Activated naive CD8-positive, alpha-beta T cell treated with anti-CD3 and anti-CD28 coated beads, Interleukin-2, amount 50 U/mL, for 24 hours (primary cell): ENCODE data around the gene GDA.

Experiments used
- ATAC-seq: fragments of 150-1000 bp; cut with Tn5 transposase; one replicate; pipeline ENCODE4 v1.10.0; 2021
- DNase-seq: peaks from one replicate; pipeline ENCODE4 v3.0.0; 2021
- H3K27ac Mint-ChIP-seq: one replicate; pipeline ENCODE4 v1.8.0; 2021; ENCODE audit warnings: mild to moderate bottlenecking, mixed read lengths
- H3K27me3 Mint-ChIP-seq: one replicate; pipeline ENCODE4 v1.8.0; 2021; ENCODE audit warnings: mixed read lengths
- H3K36me3 Mint-ChIP-seq: one replicate; pipeline ENCODE4 v1.8.0; 2021; ENCODE audit warnings: low read depth, mixed read lengths
- H3K4me1 Mint-ChIP-seq: one replicate; pipeline ENCODE4 v1.8.0; 2021; ENCODE audit warnings: mixed read lengths
- H3K4me3 Mint-ChIP-seq: one replicate; pipeline ENCODE4 v1.8.0; 2021; ENCODE audit warnings: mild to moderate bottlenecking, moderate library complexity, mixed read lengths
- H3K9me3 Mint-ChIP-seq: one replicate; pipeline ENCODE4 v1.8.0; 2021; ENCODE audit warnings: mixed read lengths

Gene GDA

DNA sequence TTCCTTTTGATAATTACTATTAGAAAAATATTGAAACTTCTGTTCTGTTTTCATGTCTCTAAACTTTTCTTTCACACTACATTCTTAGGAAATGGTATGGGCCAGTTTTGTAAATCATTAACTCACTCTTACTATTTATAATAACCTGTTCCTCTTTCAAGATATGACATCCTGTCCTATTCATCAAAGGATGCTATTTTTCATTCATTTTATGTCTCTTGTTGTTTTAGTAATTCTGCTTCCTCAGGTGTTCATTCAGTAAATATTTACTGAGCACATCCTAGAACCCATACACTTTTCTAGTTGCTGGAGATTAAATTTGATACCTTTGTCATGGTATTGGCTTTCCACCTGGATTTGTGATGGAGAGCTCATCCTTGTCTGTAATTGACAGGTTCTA, 58.0 kb downstream of the GDA start:
- ATAC-seq, result no peak
- Mint-ChIP-seq H3K4me3 (no peak overlapping the region), H3K4me1 (no peaks in the 10 kb centered on the region), H3K36me3 (no peaks in the 10 kb centered on the region), H3K27me3 (peaks cover 11% of the 10 kb centered on the region), H3K9me3 (no peaks in the 10 kb centered on the region), H3K27ac (no peak overlapping the region)
- DNase-seq, result no peak

DNA sequence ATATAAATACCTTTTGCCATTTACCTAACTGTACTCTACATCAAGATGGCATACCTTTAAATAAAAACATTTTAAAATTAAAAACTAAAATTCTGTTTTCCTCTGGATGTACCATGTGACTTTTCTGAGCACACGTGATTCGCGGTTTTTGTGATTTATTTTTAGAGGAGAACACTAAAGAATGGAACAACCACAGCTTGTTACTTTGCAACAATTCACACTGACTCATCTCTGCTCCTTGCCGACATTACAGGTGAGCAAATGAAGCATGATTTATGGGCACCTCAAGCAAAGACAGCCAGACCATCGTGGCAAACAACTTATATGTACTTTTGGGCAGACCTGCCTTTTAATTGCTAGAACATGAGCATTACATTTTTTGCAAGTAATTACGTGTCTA, 61.3 kb downstream of the GDA start:
- H3K27ac Mint-ChIP-seq, result no peak overlapping the region
- peaks cover 20% of the 10 kb centered on the region for H3K27me3 Mint-ChIP-seq
- DNase-seq (no peak), ATAC-seq (no peak)
- no peaks in the 10 kb centered on the region for H3K36me3 Mint-ChIP-seq
- no peaks in the 10 kb centered on the region for H3K9me3 Mint-ChIP-seq
- no peaks in the 10 kb centered on the region for H3K4me1 Mint-ChIP-seq
- no peak overlapping the region for H3K4me3 Mint-ChIP-seq

DNA sequence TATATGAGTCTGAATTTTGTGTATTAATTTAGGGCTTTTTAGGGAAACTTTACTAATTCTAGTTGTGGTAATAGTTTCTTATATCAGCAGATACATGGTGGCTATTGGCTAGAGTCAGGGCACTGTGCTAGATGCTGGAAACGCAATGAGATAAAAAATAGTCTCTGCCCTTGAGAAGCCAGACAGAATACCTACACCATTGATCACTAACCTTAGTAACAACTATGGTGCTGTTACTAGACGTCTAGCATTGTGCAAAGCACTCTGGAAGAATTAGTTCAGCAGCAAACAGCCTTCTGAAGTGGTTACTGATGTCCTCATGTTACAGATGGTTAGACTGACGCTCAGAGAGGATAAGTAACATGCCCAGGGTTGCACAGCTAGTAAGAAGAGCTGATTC, 61.8 kb downstream of the GDA start:
- Mint-ChIP-seq H3K9me3 (no peaks in the 10 kb centered on the region), H3K27me3 (peaks cover 20% of the 10 kb centered on the region), H3K4me1 (no peaks in the 10 kb centered on the region), H3K4me3 (no peak overlapping the region), H3K36me3 (no peaks in the 10 kb centered on the region), H3K27ac (no peak overlapping the region)
- no peak for DNase-seq
- ATAC-seq, result no peak

DNA sequence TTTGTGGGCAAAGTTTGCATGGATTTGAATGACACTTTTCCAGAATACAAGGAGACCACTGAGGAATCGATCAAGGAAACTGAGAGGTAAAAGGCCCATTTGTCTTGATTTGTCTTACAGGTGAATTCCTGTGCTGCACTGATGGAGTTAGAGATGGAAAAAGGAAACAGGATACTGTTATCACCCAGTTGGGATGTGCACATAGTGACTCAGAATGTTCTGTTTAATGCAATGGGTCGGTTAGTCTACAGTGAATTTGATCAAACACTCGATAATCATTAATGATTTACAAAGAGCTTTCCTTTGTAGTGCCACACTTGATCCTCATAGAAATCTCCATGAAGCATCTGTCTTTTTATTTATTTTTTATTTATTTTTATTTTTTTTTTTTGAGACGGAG, 64.7 kb downstream of the GDA start:
- no peak for DNase-seq
- Mint-ChIP-seq H3K36me3 (no peaks in the 10 kb centered on the region), H3K27me3 (peaks cover 17% of the 10 kb centered on the region), H3K9me3 (no peaks in the 10 kb centered on the region), H3K27ac (no peak overlapping the region), H3K4me3 (no peak overlapping the region), H3K4me1 (no peaks in the 10 kb centered on the region)
- no peak for ATAC-seq

DNA sequence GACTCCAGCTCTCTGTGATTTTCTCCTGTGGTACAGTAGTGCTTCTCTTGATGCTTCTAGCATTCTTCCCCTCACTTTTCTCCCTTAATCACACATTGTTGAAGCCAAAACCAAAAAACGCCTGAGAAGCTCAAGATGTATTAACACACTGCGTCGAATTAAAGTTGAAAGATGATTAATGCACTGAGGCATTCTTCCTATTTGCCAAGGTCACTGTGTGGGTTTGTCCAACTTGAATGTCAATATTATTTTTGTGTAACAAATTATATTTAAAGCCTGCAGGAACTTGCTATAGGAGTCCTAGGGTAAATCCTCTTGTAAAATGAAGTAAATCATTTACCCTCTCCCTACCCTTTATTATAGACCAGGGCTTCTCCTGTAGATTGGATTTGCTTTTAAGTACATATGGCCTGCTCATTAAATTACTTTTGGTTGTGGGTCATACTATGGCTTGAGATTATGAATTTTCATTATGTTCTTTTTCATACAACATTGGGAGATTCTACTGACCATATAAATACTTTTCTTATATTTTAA, 68.1 kb downstream of the GDA start:
- Mint-ChIP-seq H3K27me3 (peaks cover 7% of the 10 kb centered on the region), H3K4me3 (no peak overlapping the region), H3K36me3 (no peaks in the 10 kb centered on the region), H3K4me1 (no peaks in the 10 kb centered on the region), H3K27ac (no peak overlapping the region), H3K9me3 (no peaks in the 10 kb centered on the region)
- DNase-seq (no peak), ATAC-seq (no peak)

DNA sequence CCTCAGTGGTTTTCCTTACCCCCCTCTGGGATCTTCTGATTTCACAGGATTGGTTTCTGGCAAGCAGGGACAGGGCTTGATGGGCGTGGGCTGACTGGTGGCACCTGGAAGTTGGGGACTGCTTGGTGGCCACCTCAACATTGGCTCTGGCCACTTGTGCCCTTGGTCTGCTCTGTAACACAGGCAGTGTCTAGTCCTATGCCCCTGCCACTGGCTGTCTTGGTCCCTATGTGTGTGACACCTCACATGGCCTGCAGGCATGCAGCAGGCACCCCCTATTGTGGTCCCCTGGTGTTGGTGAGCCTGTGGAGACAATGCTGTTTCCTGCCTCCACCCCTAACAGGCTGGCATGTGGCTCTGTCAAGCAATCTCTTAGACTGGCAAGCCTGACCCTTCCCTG, 71.3 kb downstream of the GDA start:
- no peaks in the 10 kb centered on the region for H3K9me3 Mint-ChIP-seq
- no peaks in the 10 kb centered on the region for H3K4me1 Mint-ChIP-seq
- H3K4me3 Mint-ChIP-seq, result no peak overlapping the region
- peaks cover 4% of the 10 kb centered on the region for H3K27me3 Mint-ChIP-seq
- H3K27ac Mint-ChIP-seq, result no peak overlapping the region
- no peak for DNase-seq
- no peaks in the 10 kb centered on the region for H3K36me3 Mint-ChIP-seq
- ATAC-seq, result no peak

DNA sequence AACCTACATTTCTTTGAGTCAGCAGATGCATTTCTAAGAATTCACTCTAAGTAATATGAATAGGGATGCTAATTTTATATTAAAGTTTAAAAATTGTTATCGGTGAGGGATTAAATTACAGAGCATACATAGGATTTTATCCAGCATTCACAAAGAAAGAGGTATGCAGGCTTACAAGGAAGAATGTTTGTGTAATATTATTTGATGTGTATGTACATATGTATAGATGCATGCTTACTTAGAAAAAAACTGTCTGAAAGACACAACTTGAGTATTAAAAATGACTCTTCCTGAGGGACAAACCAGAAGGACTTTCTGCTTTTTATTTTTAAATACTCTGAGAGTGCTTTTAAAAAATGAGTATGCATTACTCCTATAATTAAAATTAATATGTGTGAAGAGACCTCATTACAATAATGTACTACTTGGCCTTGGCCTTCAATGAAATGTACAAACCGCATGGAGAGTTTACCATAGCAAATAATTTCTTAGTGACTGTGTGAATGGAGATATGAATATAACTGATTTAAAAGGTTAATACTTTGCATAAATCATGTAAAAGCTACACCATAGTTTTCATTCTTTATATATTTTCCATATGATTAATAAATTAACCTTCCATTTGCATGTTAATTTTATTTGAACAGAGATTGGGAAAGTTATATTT, 77.0 kb downstream of the GDA start:
- Mint-ChIP-seq H3K27ac (no peak overlapping the region), H3K9me3 (no peaks in the 10 kb centered on the region), H3K4me1 (no peaks in the 10 kb centered on the region), H3K4me3 (no peak overlapping the region), H3K27me3 (peaks cover 4% of the 10 kb centered on the region), H3K36me3 (no peaks in the 10 kb centered on the region)
- ATAC-seq (no peak), DNase-seq (no peak)

DNA sequence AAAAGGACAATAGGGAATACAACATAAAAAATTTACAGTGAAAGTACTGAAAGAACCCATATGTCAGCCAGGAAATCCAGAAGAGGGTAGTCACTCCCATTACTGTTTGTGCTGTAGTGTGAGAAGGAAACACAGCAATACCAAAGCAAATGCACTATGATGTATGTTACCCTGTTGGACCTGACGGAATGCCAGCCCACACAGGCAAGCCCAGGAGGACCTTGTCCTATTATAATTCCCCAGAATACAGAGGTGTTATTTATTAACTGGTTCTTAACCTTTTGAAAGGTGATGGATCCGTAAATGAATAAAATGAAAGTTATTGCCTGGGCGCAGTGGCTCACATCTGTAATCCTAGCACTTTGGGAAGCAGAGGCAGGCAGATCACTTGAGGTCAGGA, 79.0 kb downstream of the GDA start:
- H3K9me3 Mint-ChIP-seq, result no peaks in the 10 kb centered on the region
- H3K27ac Mint-ChIP-seq, result no peak overlapping the region
- DNase-seq (no peak), ATAC-seq (no peak)
- H3K36me3 Mint-ChIP-seq, result no peaks in the 10 kb centered on the region
- no peak overlapping the region for H3K4me3 Mint-ChIP-seq
- H3K27me3 Mint-ChIP-seq, result no peaks in the 10 kb centered on the region
- H3K4me1 Mint-ChIP-seq, result no peaks in the 10 kb centered on the region

DNA sequence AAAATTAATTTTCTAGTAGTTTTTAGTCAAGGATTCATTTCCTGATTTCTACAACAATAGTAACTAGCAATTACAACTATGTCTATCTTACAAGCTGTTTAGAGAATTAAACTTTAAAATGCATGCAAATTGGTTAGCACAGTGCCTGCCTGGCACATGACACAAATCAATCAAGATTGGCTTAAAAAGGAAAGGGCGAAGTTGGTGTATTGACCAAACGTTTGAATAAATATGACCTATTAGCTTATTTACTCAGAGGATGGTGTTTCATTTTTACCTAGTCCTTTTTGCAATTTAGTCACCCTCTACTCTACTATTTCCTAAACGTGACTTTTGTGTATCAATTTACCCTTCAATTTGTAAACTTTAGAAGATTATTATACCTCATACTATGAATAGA, 83.5 kb downstream of the GDA start:
- DNase-seq, result no peak
- H3K9me3 Mint-ChIP-seq, result no peaks in the 10 kb centered on the region
- no peak for ATAC-seq
- no peak overlapping the region for H3K4me3 Mint-ChIP-seq
- H3K4me1 Mint-ChIP-seq, result peaks cover 2% of the 10 kb centered on the region
- no peaks in the 10 kb centered on the region for H3K36me3 Mint-ChIP-seq
- no peak overlapping the region for H3K27ac Mint-ChIP-seq
- H3K27me3 Mint-ChIP-seq, result no peaks in the 10 kb centered on the region

DNA sequence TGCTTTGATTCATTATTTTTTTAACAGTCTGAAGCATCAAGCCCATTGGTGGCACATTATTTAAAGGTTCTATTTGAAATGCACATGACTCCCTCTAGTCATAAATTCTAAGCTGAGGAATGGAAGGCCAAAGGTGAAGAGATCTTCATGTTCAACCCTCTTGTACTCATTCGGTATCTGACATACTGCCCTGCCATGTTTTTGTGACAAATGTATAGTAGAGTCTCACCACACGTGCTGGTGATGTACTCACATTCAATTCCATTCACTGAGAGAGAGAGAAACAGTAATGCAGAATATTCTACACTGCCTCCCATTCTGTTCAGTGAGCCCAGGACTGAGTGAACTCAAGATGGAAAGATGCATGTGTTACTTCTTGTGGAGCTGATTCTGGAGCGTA, 98.3 kb downstream of the GDA start:
- Mint-ChIP-seq H3K9me3 (no peaks in the 10 kb centered on the region), H3K27ac (no peak overlapping the region), H3K27me3 (peaks cover 8% of the 10 kb centered on the region), H3K36me3 (no peaks in the 10 kb centered on the region), H3K4me1 (no peaks in the 10 kb centered on the region), H3K4me3 (no peak overlapping the region)
- DNase-seq (no peak), ATAC-seq (no peak)

DNA sequence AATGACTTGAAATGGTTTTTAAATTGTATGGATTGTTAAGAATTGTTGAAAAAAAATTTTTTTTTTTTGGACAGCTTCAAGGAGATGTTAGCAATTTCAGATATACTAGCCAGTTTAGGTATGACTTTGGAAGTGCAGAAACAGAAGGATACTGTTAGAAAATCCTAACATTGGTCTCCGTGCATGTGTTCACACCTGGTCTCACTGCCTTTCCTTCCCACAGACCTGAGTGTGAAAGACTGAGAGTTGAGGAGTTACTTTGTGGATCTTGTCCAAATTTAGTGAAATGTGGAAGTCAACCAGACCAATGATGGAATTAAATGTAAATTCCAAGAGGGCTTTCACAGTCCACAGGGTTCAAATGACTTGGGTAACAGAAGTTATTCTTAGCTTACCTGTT, 102.3 kb downstream of the GDA start:
- no peak for ATAC-seq
- Mint-ChIP-seq H3K9me3 (no peaks in the 10 kb centered on the region), H3K27ac (no peak overlapping the region), H3K36me3 (no peaks in the 10 kb centered on the region), H3K4me1 (no peaks in the 10 kb centered on the region), H3K4me3 (no peak overlapping the region), H3K27me3 (peaks cover 20% of the 10 kb centered on the region)
- DNase-seq, result no peak

DNA sequence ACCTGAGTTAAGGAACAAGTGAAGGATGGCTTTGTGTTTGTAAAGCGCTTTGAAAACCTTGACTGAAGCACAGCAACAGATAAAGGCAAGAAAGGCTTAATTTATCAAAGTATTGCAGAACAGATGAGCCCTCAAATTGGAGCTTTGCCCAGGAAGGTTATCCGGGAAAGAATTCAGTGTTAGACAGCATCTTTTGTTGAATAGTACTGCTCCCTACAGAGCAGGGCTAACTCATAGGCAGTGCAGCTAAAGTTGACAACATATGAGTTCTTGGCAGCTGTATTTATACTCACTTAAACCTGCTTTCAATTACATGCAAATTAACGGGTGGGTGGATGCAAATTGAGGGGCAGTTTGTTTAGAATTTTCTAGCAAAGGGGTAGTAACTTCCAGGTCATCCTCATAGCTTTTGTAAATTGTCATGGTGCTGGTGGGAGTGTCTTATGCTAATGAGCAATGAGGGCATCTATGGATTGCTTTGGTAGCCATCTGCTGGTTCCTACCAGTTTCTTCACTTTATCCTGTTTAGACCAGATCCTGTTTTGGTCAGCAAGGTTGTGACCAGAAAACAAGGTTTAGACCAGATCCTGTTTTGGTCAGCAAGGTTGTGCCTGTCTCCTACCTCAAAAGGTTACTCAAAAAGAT, 105.8 kb downstream of the GDA start:
- ATAC-seq, result no peak
- no peak overlapping the region for H3K27ac Mint-ChIP-seq
- no peak for DNase-seq
- H3K4me3 Mint-ChIP-seq, result no peak overlapping the region
- H3K36me3 Mint-ChIP-seq, result no peaks in the 10 kb centered on the region
- H3K27me3 Mint-ChIP-seq, result peaks cover 27% of the 10 kb centered on the region
- H3K9me3 Mint-ChIP-seq, result no peaks in the 10 kb centered on the region
- no peaks in the 10 kb centered on the region for H3K4me1 Mint-ChIP-seq

DNA sequence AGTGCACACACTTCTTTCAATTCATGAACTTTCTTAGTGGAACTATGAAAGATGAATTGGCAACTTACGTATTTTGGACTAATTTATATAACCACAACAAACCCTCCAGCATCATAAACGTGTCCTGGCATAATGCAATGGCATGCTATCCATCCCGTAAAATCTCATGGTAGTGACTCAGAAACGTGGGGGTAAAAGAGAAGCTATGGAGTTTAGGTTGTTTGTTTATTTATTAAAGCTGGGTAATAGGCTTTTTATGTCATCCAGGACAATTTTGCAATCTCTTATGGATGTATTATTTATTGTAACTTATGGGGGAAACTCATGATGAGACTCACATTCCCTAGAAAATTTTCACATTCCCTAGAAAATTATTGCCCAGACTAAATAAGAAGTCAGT, 106.3 kb downstream of the GDA start:
- ATAC-seq (no peak), DNase-seq (no peak)
- Mint-ChIP-seq H3K27me3 (peaks cover 25% of the 10 kb centered on the region), H3K36me3 (no peaks in the 10 kb centered on the region), H3K9me3 (no peaks in the 10 kb centered on the region), H3K27ac (no peak overlapping the region), H3K4me3 (no peak overlapping the region), H3K4me1 (no peaks in the 10 kb centered on the region)

DNA sequence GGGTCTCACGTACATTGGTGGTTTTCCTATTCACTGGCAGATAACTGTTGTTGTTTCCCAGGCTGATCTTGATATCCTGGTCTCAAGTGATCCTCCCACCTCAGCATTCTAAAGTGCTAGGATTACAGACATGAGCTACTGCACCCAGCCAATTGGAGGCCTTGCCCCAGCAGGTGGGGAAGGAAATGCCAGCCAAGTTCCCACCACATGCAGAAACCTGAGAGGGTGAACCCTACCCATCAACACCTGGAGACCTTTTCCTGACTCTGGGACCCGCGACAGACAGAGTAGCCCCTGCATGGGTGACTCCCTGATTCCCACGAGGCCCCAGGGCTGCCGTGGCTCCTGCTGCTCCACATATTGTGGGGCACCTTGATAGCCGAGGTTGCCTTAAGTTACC, 107.7 kb downstream of the GDA start:
- ATAC-seq (no peak), DNase-seq (no peak)
- H3K4me3 Mint-ChIP-seq, result no peak overlapping the region
- H3K4me1 Mint-ChIP-seq, result no peaks in the 10 kb centered on the region
- no peaks in the 10 kb centered on the region for H3K36me3 Mint-ChIP-seq
- H3K27me3 Mint-ChIP-seq, result peaks cover 25% of the 10 kb centered on the region
- H3K27ac Mint-ChIP-seq, result no peak overlapping the region
- no peaks in the 10 kb centered on the region for H3K9me3 Mint-ChIP-seq

DNA sequence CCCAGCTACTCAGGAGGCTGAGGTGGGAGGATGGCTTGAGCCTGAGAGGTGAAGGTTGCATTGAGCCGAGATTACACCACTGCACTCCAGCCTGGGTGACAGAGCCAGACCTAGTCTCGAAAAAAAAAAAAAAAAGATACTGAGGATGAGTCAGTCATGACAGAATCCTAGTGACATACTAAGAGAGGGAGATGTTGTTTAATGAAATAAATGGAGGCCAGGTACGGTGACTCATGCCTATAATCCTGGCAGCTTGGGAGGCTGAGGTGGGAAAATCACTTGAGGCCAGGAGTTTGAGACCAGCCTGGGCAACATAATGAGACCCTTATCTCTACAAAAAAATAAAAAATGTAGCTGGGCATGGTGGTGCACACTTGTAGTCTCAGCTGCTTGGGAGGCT, 108.6 kb downstream of the GDA start:
- Mint-ChIP-seq H3K4me1 (no peaks in the 10 kb centered on the region), H3K4me3 (no peak overlapping the region), H3K27me3 (peaks cover 23% of the 10 kb centered on the region), H3K27ac (no peak overlapping the region), H3K36me3 (no peaks in the 10 kb centered on the region), H3K9me3 (no peaks in the 10 kb centered on the region)
- ATAC-seq (no peak), DNase-seq (no peak)

DNA sequence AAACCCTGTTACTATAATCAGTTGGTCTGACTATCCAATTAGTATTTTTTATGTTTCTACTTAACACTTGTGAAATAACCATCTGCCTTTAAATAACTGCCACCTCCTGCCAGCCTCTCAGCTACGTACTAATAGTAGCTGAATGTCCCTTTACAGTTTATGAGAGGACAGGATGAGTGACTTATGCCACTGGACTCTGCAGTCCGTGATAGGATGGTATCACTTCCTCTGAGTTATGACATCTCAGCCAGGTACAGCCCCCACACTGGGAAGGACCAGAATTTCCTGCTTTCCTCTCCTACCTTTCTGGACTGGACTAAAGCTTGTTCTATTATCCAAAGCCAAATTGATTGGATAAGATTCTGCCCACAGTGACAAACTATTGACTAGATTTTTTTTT, 112.8 kb downstream of the GDA start:
- Mint-ChIP-seq H3K36me3 (no peaks in the 10 kb centered on the region), H3K9me3 (no peaks in the 10 kb centered on the region), H3K27me3 (peaks cover 11% of the 10 kb centered on the region), H3K4me1 (no peaks in the 10 kb centered on the region), H3K27ac (no peak overlapping the region), H3K4me3 (no peak overlapping the region)
- ATAC-seq (no peak), DNase-seq (no peak)
